ENCODE results near the gene ZNF768.
"Not testable (repeated sequence)": the region's sequence is repeated elsewhere in the genome, so short reads cannot be mapped to it uniquely, and the experiment has no call there.

Gene ZNF768

GRCh38 chr16:30543067-30543466 is 16.7 kb upstream of the ZNF768 start:
- no peaks in the 10 kb centered on the region for H3K27me3 ChIP-seq (ENCODE audit: control insufficient read depth, low read length)
- TF ChIP-seq CTCF (IDR thresholded peaks at IDR 0.05; ENCODE audit: low read depth, low read length, poor library complexity, severe bottlenecking): no peak
- no peak overlapping the region for H3K4me2 ChIP-seq (ENCODE audit: low read length)
- no peak overlapping the region for H3K27ac ChIP-seq (ENCODE audit: low read depth, low read length)
- H3K4me3 ChIP-seq (ENCODE audit: low read length): no peak overlapping the region
- H3K4me1 ChIP-seq (ENCODE audit: control insufficient read depth, low read length): peaks cover 7% of the 10 kb centered on the region
- no peaks in the 10 kb centered on the region for H3F3A ChIP-seq (ENCODE audit: control insufficient read depth, insufficient read depth)
- H3K36me3 ChIP-seq (ENCODE audit: control insufficient read depth, low read length): peaks cover 7% of the 10 kb centered on the region; the same call in 1 of the 2 replicates
- H4K20me1 ChIP-seq (ENCODE audit: control insufficient read depth, insufficient read depth, low read depth, low read length): no peaks in the 10 kb centered on the region
- no peaks in the 10 kb centered on the region; the same call in none of the 2 replicates for H3K79me2 ChIP-seq (ENCODE audit: control insufficient read depth, low read length)
- H3K9me3 ChIP-seq (ENCODE audit: control insufficient read depth, insufficient read depth, low read length): no peaks in the 10 kb centered on the region
- H3K9me2 ChIP-seq (replicated peaks; ENCODE audit: control insufficient read depth, low read length): no peaks in the 10 kb centered on the region

- TF ChIP-seq CTCF (IDR thresholded peaks at IDR 0.05; ENCODE audit: low read depth, low read length, poor library complexity, severe bottlenecking) (no peak), EZH2phosphoT487 (IDR thresholded peaks at IDR 0.05; ENCODE audit: borderline replicate concordance, low read length) (no peak)
- H3K4me2 ChIP-seq (ENCODE audit: low read length): no peak overlapping the region
- H3F3A ChIP-seq (ENCODE audit: control insufficient read depth, insufficient read depth): no peaks in the 10 kb centered on the region
- H3K36me3 ChIP-seq (ENCODE audit: control insufficient read depth, low read length): peaks cover 7% of the 10 kb centered on the region
- H4K20me1 ChIP-seq (ENCODE audit: control insufficient read depth, insufficient read depth, low read depth, low read length): no peaks in the 10 kb centered on the region
- H3K9me3 ChIP-seq (ENCODE audit: control insufficient read depth, insufficient read depth, low read length): no peaks in the 10 kb centered on the region
- peaks cover 11% of the 10 kb centered on the region for H3K4me1 ChIP-seq (ENCODE audit: control insufficient read depth, low read length)
- no peaks in the 10 kb centered on the region for H3K27me3 ChIP-seq (ENCODE audit: control insufficient read depth, low read length)
- H3K27ac ChIP-seq (ENCODE audit: low read depth, low read length): no peak overlapping the region
- no peak overlapping the region for H3K4me3 ChIP-seq (ENCODE audit: low read length)
- H3K79me2 ChIP-seq (ENCODE audit: control insufficient read depth, low read length): peaks cover 4% of the 10 kb centered on the region
- no peaks in the 10 kb centered on the region for H3K9me2 ChIP-seq (replicated peaks; ENCODE audit: control insufficient read depth, low read length)
These were observed 15.3 kb upstream of the ZNF768 start for GRCh38 chr16:30541502-30542329.

GRCh38 chr16:30540916-30541464 is 14.6 kb upstream of the ZNF768 start:
- not testable (repeated sequence) for H3K9me3 ChIP-seq (ENCODE audit: control insufficient read depth, insufficient read depth, low read length); H3K4me3 ChIP-seq (ENCODE audit: low read length); H3K9me2 ChIP-seq (replicated peaks; ENCODE audit: control insufficient read depth, low read length); H3K36me3 ChIP-seq (ENCODE audit: control insufficient read depth, low read length); H3F3A ChIP-seq (ENCODE audit: control insufficient read depth, insufficient read depth); H3K4me2 ChIP-seq (ENCODE audit: low read length); H4K20me1 ChIP-seq (ENCODE audit: control insufficient read depth, insufficient read depth, low read depth, low read length); H3K27me3 ChIP-seq (ENCODE audit: control insufficient read depth, low read length); H3K27ac ChIP-seq (ENCODE audit: low read depth, low read length)
- Histone ChIP-seq H3K79me2 (ENCODE audit: control insufficient read depth, low read length) (peaks cover 11% of the 10 kb centered on the region), H3K4me1 (ENCODE audit: control insufficient read depth, low read length) (peaks cover 18% of the 10 kb centered on the region)

GRCh38 chr16:30539986-30540526 is 13.7 kb upstream of the ZNF768 start:
- H3K9me2 ChIP-seq (replicated peaks; ENCODE audit: control insufficient read depth, low read length); H3K4me3 ChIP-seq (ENCODE audit: low read length); H3K27me3 ChIP-seq (ENCODE audit: control insufficient read depth, low read length); H4K20me1 ChIP-seq (ENCODE audit: control insufficient read depth, insufficient read depth, low read depth, low read length); H3K27ac ChIP-seq (ENCODE audit: low read depth, low read length); H3K36me3 ChIP-seq (ENCODE audit: control insufficient read depth, low read length); H3K9me3 ChIP-seq (ENCODE audit: control insufficient read depth, insufficient read depth, low read length); H3K4me2 ChIP-seq (ENCODE audit: low read length); H3F3A ChIP-seq (ENCODE audit: control insufficient read depth, insufficient read depth): not testable (repeated sequence)
- Histone ChIP-seq H3K79me2 (ENCODE audit: control insufficient read depth, low read length) (peaks cover 21% of the 10 kb centered on the region), H3K4me1 (ENCODE audit: control insufficient read depth, low read length) (peaks cover 27% of the 10 kb centered on the region)
